GM12872 (cell line): ENCODE results near the gene TTC31.

Experiments
- CTCF ChIP-seq: IDR thresholded peaks from 3 replicates; pipeline ENCODE4 v1.5.1; 2011; ENCODE audit warnings: low read depth, mild to moderate bottlenecking, low read length, moderate library complexity; ENCODE audit not compliant: insufficient read depth

TTC31 gene

GRCh38 chr2:74528600-74529356 lies 45.9 kb downstream of the TTC31 start:
- peak; percentile 31; the same call in 1 of the 3 replicates for TF ChIP-seq CTCF

GRCh38 chr2:74529357-74530238 lies 46.7 kb downstream of the TTC31 start, which contains the start of the genes AUP1 and HTRA2:
Gene AUP1 (minus strand): TSS chr2:74529706. CDS start chr2:74529629, 77 bp downstream.
Gene HTRA2 (plus strand): TSS chr2:74529933. CDS start chr2:74530007, 74 bp downstream.
- no peak for TF ChIP-seq CTCF

GRCh38 chr2:74530239-74531187 lies 47.6 kb downstream of the TTC31 start:
- TF ChIP-seq CTCF = no peak

GRCh38 chr2:74531666-74532065 lies 48.8 kb downstream of the TTC31 start:
- no peak for TF ChIP-seq CTCF

- TF ChIP-seq CTCF = peak; percentile 24; the same call in 1 of the 3 replicates
Observed at GRCh38 chr2:74532222-74532621, 49.3 kb downstream of the TTC31 start.

GRCh38 chr2:74533464-74533863 lies 50.6 kb downstream of the TTC31 start:
- no peak for TF ChIP-seq CTCF
